HG03159 (cell line): ENCODE measurements around the gene TSPAN1.
A peak's percentile ranks its signal among the peaks of the same experiment; 100 is the strongest.

ENCODE experiments used
- ATAC-seq: cut with Tn5 transposase; IDR thresholded peaks from one replicate; pipeline ENCODE4 v1.9.1; 2021; ENCODE audit warnings: mild to moderate bottlenecking, moderate library complexity; ENCODE audit not compliant: unreplicated experiment

The TSPAN1 gene

GRCh38 chr1:46159516-46159915, 15.4 kb upstream of the TSPAN1 start:
- ATAC-seq: no peak

DNA sequence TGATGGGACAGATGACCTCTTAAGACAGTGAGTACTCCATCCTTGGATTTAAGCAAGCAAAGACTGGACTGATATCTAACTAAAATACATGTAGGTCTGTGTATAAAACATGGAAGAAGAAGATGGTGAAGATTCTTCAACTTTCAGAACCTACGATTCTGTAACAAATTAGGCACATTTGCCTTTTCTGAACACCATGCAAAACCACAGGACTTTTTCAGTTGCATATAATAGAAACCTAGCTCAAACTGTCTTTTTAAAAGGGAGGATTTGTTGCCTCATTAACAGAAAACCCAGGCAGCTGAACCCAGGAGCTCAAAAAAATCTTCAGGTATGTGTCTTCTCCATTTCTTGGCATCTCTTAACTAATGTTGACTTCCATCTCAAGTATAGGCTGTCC, 14.7 kb upstream of the TSPAN1 start:
- ATAC-seq: no peak

GRCh38 chr1:46166521-46167462, 8.1 kb upstream of the TSPAN1 start:
- ATAC-seq: no peak

DNA sequence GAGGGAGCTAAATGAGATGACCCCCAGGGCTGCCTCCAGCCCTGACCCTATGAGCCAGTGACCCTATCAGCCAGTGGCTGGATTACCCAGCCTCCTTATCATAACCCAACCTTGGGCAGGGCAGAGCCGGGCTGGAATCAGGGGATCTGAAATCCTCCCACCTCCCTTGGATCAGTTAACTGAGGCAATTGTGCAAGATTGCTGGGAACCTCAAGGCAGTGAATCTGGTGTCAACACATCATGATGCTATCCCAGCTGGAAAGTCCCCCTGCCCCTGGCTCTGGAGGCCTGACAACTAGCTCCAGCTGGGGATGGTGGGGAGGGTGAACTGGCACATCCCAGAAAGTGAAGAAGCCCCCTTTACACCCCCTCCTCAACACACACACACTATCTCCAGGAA, 6.4 kb upstream of the TSPAN1 start:
- no peak for ATAC-seq

DNA sequence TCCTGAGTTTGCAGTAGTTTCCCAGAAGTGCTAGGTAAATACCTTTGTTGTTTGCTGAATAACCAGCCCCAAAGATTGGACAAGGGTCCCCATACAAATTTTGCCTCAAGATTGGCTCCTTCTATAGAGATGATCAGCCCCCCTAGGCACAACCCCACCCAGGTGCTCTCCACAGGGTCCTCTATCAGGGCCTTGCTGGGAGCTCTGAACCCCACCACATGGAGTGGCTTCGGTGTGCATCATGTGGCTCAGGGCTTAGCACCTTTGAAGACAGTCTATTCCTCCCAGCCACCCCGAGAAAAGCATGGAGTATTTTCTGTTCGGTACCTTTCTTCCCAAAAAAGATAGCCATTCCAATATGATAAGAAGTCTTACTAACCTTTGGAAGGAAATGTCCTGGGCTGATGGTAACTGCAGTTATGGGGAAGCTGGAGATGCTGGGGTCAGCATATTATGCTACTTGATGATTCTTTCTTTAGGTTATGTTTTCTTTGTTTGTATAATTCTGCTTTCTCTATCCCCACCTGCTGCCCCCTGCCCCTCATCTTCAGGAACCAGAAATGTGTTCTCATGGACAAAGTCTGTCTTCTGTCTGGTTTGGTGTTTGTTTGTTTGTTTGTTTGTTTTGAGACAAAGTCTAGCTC, 5.0 kb upstream of the TSPAN1 start:
- no peak for ATAC-seq

GRCh38 chr1:46171351-46171750, 3.5 kb upstream of the TSPAN1 start:
- no peak for ATAC-seq

- ATAC-seq: no peak
Measured at GRCh38 chr1:46171871-46172270, 3.0 kb upstream of the TSPAN1 start.

- no peak for ATAC-seq
Measured at GRCh38 chr1:46172321-46172720, 2.6 kb upstream of the TSPAN1 start.

GRCh38 chr1:46173361-46173856, 1.5 kb upstream of the TSPAN1 start:
- no peak for ATAC-seq

DNA sequence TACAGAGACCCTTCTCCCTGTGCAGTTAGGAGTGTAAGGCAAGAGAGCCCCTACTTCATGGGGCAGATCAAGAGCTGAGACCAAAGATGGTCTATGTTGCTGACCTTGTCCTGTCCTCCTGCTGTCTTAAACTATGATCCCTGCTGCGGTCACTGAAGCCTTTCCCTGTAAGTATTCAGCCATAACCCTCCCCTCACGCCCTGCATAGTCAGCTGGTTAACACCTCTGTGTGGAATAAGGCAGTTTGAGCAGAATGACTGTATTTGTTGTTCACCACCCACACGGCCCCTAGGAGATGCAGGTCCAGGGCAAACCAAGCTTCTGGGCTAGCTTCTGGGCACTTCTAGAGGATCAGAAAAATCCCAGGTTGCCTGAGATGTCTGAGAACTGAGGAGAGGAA, 356 bp downstream of the TSPAN1 start:
- no peak for ATAC-seq

DNA sequence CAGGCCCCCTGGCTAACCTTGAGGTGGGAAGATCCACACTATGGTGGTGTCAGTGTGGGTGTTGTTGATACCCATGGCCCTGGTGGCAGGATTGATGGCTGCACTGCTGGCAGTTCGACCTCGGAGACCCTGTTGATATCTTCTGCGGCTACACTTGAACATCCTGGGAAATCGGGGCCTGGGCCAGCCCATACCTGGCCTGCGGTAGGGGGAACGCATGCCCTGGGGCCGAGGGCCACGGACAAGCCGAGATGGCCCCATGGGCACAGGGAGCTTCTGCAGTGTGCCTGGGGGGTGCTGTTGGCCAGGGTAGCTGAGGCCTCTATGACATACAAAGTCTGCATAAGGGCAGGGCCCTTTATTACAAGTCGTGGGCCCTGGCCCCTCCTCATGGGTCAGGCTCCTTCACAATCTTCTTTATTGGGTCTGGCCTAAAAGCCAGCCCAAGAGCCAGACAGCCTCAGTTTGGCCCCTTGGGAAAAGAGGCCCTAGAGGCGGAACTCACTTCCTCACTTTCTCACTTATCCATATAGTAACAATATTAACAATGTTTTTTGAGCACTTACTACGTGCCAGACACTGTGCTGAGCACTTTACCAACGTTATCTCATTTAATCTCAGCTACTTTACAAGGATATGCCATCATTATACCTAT, 1.5 kb downstream of the TSPAN1 start, which contains the start of gene P3R3URF:
Gene P3R3URF (minus strand): TSS at position 278 of the 655 bp plus-strand sequence. CDS start 17 bp downstream, at position 261.
- ATAC-seq: no peak

- peak; percentile 50 for ATAC-seq
Measured at GRCh38 chr1:46179138-46180081, 4.5 kb downstream of the TSPAN1 start.

- no peak for ATAC-seq
Measured at GRCh38 chr1:46180082-46180616, 5.3 kb downstream of the TSPAN1 start.

DNA sequence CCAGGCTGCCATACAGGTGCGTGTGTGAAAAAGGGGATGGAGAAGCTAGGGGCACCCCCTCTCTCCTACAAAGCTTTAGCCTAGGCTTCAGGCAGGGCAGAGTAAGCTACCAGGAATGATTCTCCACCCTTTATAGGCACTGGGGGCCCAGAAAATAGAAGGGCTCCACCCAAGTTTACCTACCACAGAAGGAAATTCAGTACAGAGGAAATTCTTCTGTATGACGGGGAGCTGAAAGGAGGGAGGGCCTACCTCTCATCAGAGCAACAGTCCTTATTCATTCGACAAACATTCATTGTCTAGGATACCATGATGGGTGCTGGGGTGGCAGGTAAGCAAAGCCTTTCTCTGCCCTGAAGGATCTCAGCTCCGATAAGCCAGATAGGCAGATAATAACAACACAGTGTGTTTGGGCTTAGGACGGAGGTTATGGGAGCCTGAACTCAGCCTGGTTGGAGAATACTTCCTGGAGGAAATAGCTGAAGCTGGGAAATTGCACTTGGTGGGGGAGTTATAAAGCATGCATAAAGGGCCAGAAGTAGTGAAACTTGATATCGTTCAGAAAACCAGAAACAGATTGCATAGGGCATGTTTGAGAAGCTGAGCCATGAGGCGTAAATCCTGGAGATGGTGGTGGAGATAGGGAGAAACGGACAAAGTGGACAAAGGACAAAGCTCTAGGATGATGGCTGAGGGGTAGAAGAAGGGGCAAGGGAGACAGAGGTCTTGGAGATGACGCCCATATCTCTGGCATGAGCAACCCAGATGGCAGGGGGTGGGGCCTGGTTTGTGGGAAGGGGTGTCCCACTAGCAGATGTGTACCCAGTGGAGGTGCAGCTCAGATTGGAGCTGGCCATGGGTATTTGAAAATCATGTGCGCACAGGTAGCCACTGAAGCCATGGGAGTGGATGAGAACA, 6.7 kb downstream of the TSPAN1 start:
- no peak for ATAC-seq

DNA sequence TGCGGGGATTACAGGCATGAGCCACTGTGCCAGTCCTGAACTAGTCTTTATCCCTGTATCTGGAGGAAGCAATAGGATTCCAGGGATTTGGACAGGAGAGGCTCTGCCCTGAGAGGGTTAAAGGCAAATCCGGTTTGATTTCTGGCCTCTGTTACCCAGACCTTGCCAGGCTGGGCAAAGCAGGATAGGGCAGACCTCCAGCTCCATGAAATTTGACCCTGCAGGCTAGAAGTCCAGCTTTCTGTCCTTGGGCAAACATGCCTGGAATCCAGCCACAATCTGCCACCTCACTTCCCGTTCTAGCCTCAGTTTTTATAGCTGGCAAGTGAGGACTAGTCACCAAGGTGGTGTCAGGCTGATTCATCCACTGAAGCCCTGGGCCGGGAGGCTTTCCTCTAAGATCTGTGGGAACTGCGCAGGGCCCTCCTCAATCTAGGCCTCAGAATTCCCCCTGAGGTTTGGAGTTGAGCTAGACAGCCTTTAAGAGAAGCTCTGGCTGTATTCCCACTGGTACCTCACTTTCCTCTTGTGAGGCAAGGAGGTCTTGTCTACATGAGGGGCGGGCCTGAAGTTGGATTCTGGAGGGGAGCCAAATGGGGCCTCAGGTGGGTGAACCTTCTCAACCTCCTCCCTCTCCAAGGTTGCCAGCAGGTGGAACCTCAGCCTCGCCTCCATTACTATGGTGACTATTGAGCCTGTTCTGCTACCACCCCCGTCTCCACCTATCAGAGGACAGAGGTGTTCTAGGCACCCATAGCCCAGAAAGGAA, 8.4 kb downstream of the TSPAN1 start:
- no peak for ATAC-seq

- ATAC-seq: no peak
Measured at GRCh38 chr1:46183926-46184557, 9.2 kb downstream of the TSPAN1 start.

- no peak for ATAC-seq
Measured at GRCh38 chr1:46184920-46185658, 10.2 kb downstream of the TSPAN1 start.
